Measurements from ENCODE around the gene RNF214. TPM values are rescaled to one million over a fixed set of nuclear protein-coding genes. Genes with fewer than 3 reads are reported as not detected.

Gene RNF214
- total and polyA plus RNA-seq, 2 of the 13 experiments (the other 11 are each of a cell fraction or from before 2014, with no cell fraction given), result 10.7 to 12.6 TPM

DNA sequence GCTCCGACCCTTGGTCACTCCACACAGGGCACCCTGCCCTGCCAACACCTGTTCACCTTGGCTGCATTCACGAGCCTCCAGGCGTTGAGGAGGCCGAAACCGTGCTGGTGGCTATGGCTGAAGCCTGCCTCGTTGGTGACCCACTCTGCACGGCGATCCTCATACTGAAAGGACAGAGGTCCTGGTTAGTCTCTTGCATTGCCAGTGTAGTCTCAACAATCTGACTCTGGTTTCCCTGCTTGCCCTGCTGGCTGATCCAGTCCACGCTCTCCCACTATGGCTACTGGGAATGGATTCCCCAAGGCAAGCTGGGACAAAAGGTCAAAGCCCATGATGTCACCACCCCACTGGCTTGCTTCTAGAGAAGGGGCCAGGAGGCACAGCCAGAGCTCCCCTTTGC lies 13.5 kb upstream of the RNF214 start (continued):
- TF ChIP-seq PATZ1 (CRISPR knock-in tag; IDR thresholded peaks at IDR 0.05) (no peak), ZBTB43 (CRISPR knock-in tag; conservative IDR thresholded peaks at IDR 0.05) (no peak), PPARG (CRISPR knock-in tag; conservative IDR thresholded peaks at IDR 0.05) (no peak), ZBTB21 (CRISPR knock-in tag; IDR thresholded peaks at IDR 0.05) (no peak), HNF4G (IDR thresholded peaks at IDR 0.05; ENCODE audit: borderline replicate concordance, low read depth, low read length) (no peak), HNF4G (CRISPR knock-in tag; IDR thresholded peaks at IDR 0.05; ENCODE audit: borderline replicate concordance, low read depth) (no peak)

DNA sequence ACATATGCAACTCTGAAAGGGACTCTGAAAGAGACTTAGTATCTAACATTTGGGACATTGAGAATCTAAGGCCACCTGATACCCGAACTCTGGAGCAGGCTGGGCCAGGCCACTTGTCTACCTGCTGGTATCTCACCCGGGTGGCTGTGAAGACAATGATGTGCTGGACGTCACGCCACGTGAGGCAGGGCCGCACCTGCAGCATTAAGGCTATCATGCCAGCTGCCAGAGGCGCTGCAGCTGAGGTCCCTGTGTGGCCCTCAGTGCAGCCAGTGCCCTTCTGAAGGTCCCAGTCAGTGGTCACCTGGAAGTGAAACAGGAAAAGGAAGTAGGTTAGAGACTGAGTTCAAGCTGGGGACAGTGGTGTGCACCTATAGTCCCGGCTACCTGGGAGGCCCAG lies 13.0 kb upstream of the RNF214 start:
- no TSS peak for BruUV-seq (replicated peaks)
- Histone ChIP-seq H3K36me3 (replicated peaks in 1 of 2; ENCODE audit: control insufficient read depth in 1 of 2, insufficient read depth in 2 of 2, low read length in 2 of 2) (peaks cover 0 to 20% of the 10 kb centered on the region in 2 experiments; a peak in 2 of 5 replicates), H3K4me1 (ENCODE audit: insufficient read depth, low read length) (peaks cover 11% of the 10 kb centered on the region), H3K9ac (ENCODE audit: insufficient read depth, low read depth, low read length) (no peak overlapping the region), H3K9me3 (ENCODE audit: low read length) (no peaks in the 10 kb centered on the region), H3K79me2 (ENCODE audit: insufficient read depth, low read length) (no peaks in the 10 kb centered on the region), H3K27me3 (ENCODE audit: control insufficient read depth in 1 of 2, insufficient read depth in 2 of 2, low read length in 2 of 2) (no peaks in the 10 kb centered on the region), H4K20me1 (ENCODE audit: insufficient read depth, low read length) (no peaks in the 10 kb centered on the region), H3K4me2 (ENCODE audit: low read depth, low read length) (no peak overlapping the region), H3K4me3 (replicated peaks in 1 of 3; ENCODE audit: insufficient read depth in 1 of 3, low read depth in 2 of 3, low read length in 3 of 3) (no peak overlapping the region), H3K27ac (ENCODE audit: extremely low read length, insufficient read depth, low read length) (no peak overlapping the region), H2AFZ (ENCODE audit: low read length) (no peak overlapping the region)
- ATAC-seq (no peak), FAIRE-seq (no peak), DNase-seq (ENCODE audit: low spot score) (no peak)
- intact Hi-C loops (cut with micrococcal nuclease; ENCODE audit: unreplicated experiment), result no loop called here
- in situ Hi-C loops (cut with HindIII; ENCODE audit: extremely low pct_ligation_motif_present, low pct_unique_long_range_greater_than_20kb), result no loop called here
- POLR2A ChIA-PET, result no interaction called here
- 94% methylated on average over 5 of the region's 8 CpGs for WGBS (ENCODE audit: low lambda C conversion rate)
- CTCF ChIA-PET (ENCODE audit: low intra/inter-chr PET ratio, low total read pairs), result no interaction called here
- TF ChIP-seq ZMYM2 (CRISPR knock-in tag; IDR thresholded peaks at IDR 0.05), result no peak
- no peak for TF ChIP-seq ZNF138 (CRISPR knock-in tag; IDR thresholded peaks at IDR 0.05; ENCODE audit: low read depth)
- TF ChIP-seq RCOR2 (CRISPR knock-in tag; IDR thresholded peaks at IDR 0.05), result no peak
- no peak for TF ChIP-seq SIN3B (IDR thresholded peaks at IDR 0.05; ENCODE audit: low read length)
- TF ChIP-seq ZNF546 (CRISPR knock-in tag; conservative IDR thresholded peaks at IDR 0.05), result no peak
- no peak for TF ChIP-seq POLR2AphosphoS5 (IDR thresholded peaks at IDR 0.05; ENCODE audit: low read depth, low read length)
- TF ChIP-seq MAF1 (CRISPR knock-in tag; IDR thresholded peaks at IDR 0.05; ENCODE audit: borderline replicate concordance), result no peak
- TF ChIP-seq ZNF562 (CRISPR knock-in tag; IDR thresholded peaks at IDR 0.05; ENCODE audit: borderline replicate concordance), result no peak
- no peak for TF ChIP-seq KLF13 (CRISPR knock-in tag; IDR thresholded peaks at IDR 0.05)
- TF ChIP-seq ZFP1 (CRISPR knock-in tag; IDR thresholded peaks at IDR 0.05), result no peak
- TF ChIP-seq, protein P1, sequence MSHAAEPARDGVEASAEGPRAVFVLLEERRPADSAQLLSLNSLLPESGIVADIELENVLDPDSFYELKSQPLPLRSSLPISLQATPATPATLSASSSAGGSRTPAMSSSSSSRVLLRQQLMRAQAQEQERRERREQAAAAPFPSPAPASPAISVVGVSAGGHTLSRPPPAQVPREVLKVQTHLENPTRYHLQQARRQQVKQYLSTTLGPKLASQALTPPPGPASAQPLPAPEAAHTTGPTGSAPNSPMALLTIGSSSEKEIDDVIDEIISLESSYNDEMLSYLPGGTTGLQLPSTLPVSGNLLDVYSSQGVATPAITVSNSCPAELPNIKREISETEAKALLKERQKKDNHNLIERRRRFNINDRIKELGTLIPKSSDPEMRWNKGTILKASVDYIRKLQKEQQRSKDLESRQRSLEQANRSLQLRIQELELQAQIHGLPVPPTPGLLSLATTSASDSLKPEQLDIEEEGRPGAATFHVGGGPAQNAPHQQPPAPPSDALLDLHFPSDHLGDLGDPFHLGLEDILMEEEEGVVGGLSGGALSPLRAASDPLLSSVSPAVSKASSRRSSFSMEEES (CRISPR knock-in tag; IDR thresholded peaks at IDR 0.05), result no peak
- no peak for TF ChIP-seq ZXDC (CRISPR knock-in tag; IDR thresholded peaks at IDR 0.05)
- no peak for TF ChIP-seq CBX5 (CRISPR knock-in tag; IDR thresholded peaks at IDR 0.05; ENCODE audit: borderline replicate concordance)

Measured in HepG2 (cell line).